ENCODE measurements around the gene CROCC.
"Not testable (repeated sequence)": the region's sequence is repeated elsewhere in the genome, so short reads cannot be mapped to it uniquely, and the experiment has no call there.

CROCC gene

DNA sequence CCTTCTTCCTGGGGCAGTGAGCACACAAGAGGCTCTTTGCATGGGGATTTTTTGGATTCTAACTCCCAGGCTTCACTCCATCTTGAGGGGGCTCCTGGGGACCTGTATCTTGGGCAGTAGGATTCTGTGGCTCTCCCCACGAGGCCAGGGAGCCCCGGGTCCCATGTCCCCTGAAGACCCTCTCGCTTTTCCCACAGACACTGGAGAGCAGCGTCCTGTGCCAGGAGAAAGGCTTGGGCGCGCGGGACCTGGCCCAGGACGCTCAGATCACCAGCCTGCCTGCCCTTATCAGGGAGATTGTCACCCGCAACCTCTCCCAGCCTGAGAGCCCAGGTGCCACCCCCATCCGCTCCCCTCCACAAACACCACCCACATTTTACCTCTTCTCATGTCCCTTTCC lies 735 bp downstream of the CROCC start:
- peaks cover 5% of the 10 kb centered on the region for H3K4me1 ChIP-seq (ENCODE audit: control insufficient read depth, insufficient read depth, low read length)
- no peak overlapping the region for H3K4me3 ChIP-seq (ENCODE audit: low read length)
- H3K4me2 ChIP-seq (ENCODE audit: low read length) = no peak overlapping the region
- no peaks in the 10 kb centered on the region for H3K27me3 ChIP-seq (ENCODE audit: control insufficient read depth, insufficient read depth, low read length)
- H3K36me3 ChIP-seq (ENCODE audit: insufficient read depth, low read length) = no peaks in the 10 kb centered on the region
- H3K9me3 ChIP-seq (replicated peaks; ENCODE audit: low read length) = no peaks in the 10 kb centered on the region
- no peak overlapping the region for H3K9ac ChIP-seq (ENCODE audit: low read depth, low read length)

DNA sequence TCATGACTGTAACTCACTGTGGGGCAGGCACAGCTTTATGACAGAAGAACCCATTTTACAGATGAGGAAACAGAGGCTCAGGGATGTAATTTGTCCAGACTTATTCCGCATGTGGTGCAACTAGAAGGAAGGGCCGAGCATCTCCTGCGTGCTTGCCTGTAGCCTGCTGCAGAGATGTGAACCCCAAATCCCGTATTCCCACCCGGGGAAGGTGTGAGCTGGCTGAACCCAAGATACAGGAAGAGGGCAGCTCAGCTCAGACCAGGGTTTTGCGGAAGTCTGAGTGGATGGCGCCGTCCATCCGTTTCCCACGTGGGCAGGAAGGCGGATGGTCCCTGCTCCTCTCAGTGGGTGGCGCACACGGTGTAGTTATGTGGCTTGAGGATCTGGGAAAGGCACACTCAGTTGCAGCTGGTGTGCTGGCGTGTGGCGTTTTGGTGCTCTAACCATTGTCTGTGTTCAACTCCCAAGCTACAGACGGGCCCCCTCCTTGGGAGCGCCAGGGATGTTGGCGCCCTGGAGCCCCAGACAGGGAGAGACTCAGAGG lies 1.2 kb downstream of the CROCC start:
- H3K4me3 ChIP-seq (ENCODE audit: low read length) = no peak overlapping the region
- H3K36me3 ChIP-seq (ENCODE audit: insufficient read depth, low read length) = no peaks in the 10 kb centered on the region
- H3K4me2 ChIP-seq (ENCODE audit: low read length) = no peak overlapping the region
- H3K4me1 ChIP-seq (ENCODE audit: control insufficient read depth, insufficient read depth, low read length) = peaks cover 5% of the 10 kb centered on the region
- no peak overlapping the region for H3K9ac ChIP-seq (ENCODE audit: low read depth, low read length)
- H3K27me3 ChIP-seq (ENCODE audit: control insufficient read depth, insufficient read depth, low read length) = no peaks in the 10 kb centered on the region
- no peaks in the 10 kb centered on the region for H3K9me3 ChIP-seq (replicated peaks; ENCODE audit: low read length)

DNA sequence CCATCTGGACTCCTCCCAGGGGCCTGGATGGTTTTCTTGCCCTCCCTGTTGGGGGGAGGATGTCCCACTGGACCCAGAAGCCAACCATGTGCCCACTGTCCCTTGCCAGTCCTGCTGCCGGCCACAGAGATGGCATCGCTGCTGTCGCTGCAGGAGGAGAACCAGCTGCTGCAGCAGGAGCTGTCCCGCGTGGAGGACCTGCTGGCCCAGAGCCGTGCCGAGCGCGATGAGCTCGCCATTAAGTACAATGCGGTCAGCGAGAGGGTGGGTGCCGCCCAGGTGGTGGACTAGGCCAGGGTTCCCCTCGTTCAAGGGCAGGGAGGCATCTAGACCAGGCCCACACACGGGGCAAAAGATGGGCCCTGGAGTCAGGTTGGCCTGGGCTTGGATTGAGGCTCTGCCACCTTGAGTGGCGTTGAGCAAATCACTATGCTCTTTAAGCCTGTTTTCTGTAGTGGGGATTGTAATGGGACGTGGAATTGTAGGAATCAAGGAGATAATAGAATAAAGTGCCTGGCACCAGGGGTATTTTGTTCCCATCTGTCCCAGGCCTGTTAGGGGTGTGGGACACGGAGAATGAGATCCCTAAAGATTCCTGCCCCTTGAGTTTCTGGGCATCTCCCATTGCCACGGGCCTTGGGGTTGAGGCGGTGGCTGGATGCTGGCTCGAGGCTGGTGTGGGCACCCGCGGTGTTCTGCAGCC lies 2.6 kb downstream of the CROCC start:
- no peak overlapping the region for H3K9ac ChIP-seq (ENCODE audit: low read depth, low read length)
- peaks cover 5% of the 10 kb centered on the region for H3K4me1 ChIP-seq (ENCODE audit: control insufficient read depth, insufficient read depth, low read length)
- H3K4me3 ChIP-seq (ENCODE audit: low read length) = no peak overlapping the region

DNA sequence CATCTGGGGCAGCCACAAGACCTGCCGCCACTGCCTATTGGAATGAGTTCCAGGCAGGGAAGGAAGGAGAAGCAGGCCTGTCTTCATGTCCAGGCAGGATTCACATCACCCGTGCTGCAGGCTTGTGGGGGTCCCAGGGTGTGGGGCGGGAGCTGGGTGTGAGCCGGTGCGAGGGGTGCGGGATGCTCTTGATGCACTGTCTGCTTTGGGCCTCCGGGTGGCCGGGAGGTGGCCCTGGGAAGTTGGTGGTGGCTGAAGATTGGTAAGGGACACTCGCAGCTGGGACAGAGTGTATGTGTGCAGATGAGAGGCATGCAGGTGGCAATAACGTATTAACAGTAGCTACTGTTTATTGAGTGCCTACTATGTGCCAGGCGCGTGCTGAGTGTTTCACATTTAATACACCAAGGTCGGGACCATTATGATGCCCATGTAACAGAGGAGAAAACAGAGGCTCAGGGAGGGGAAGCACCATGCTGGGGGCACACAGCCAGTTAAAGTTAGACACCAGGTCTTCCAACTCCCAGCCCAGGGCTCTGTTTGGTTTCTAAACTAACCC lies 3.3 kb downstream of the CROCC start:
- no peak overlapping the region for H3K4me2 ChIP-seq (ENCODE audit: low read length)
- no peaks in the 10 kb centered on the region for H3K36me3 ChIP-seq (ENCODE audit: insufficient read depth, low read length)
- H3K4me1 ChIP-seq (ENCODE audit: control insufficient read depth, insufficient read depth, low read length) = peaks cover 5% of the 10 kb centered on the region
- no peak overlapping the region for H3K4me3 ChIP-seq (ENCODE audit: low read length)
- H3K9ac ChIP-seq (ENCODE audit: low read depth, low read length) = no peak overlapping the region
- H3K9me3 ChIP-seq (replicated peaks; ENCODE audit: low read length) = no peaks in the 10 kb centered on the region
- no peaks in the 10 kb centered on the region for H3K27me3 ChIP-seq (ENCODE audit: control insufficient read depth, insufficient read depth, low read length)

More for the DNA sequence above, 2.6 kb downstream of the CROCC start:
- Histone ChIP-seq H3K36me3 (ENCODE audit: insufficient read depth, low read length) (no peaks in the 10 kb centered on the region), H3K4me2 (ENCODE audit: low read length) (no peak overlapping the region), H3K27me3 (ENCODE audit: control insufficient read depth, insufficient read depth, low read length) (no peaks in the 10 kb centered on the region), H3K9me3 (replicated peaks; ENCODE audit: low read length) (no peaks in the 10 kb centered on the region)

DNA sequence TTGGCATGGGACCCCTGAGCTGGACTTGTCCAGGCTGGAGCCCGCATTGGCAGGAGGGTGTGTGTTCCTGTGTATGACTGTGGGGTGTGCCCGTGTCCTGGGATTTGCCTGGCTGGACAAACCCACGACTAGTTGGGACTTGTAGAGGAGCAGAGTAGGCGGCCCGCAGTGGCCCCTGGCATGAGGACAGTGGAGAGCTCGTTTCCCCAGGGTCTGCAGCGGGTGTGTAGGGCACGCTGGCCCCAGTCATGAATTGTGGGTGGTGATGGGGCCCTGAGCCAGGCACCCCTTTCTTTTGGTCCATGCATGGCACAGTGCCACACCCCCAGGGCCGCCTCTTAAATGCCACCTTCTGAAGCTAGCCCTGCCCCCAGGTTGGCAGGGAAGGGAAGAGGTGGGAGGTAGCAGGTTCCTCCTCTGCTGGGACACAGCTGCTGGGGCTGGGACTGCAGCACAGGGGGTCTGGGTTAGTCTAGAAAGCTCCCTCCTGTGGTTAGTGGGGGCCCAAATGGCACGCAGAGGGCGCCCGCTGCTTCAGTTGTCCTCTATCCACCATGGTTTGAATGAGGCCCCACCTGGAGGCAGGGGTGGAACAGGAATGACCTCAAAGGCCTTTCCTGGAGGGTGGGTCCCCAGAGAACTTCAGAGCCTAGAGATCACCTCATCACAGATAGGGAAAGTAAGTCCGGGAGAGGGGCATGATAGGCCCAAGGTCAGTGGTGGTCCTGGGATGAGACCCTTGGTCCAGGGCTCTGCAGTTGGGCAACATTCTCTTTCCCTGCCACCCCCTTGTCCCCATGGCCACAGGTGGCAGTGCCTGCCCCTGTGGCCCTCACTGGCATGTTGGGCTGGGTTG lies 4.1 kb downstream of the CROCC start:
- Histone ChIP-seq H3K9ac (ENCODE audit: low read depth, low read length) (no peak overlapping the region), H3K9me3 (replicated peaks; ENCODE audit: low read length) (no peaks in the 10 kb centered on the region), H3K36me3 (ENCODE audit: insufficient read depth, low read length) (no peaks in the 10 kb centered on the region), H3K4me1 (ENCODE audit: control insufficient read depth, insufficient read depth, low read length) (peaks cover 5% of the 10 kb centered on the region), H3K4me3 (ENCODE audit: low read length) (no peak overlapping the region), H3K27me3 (ENCODE audit: control insufficient read depth, insufficient read depth, low read length) (no peaks in the 10 kb centered on the region), H3K4me2 (ENCODE audit: low read length) (no peak overlapping the region)

DNA sequence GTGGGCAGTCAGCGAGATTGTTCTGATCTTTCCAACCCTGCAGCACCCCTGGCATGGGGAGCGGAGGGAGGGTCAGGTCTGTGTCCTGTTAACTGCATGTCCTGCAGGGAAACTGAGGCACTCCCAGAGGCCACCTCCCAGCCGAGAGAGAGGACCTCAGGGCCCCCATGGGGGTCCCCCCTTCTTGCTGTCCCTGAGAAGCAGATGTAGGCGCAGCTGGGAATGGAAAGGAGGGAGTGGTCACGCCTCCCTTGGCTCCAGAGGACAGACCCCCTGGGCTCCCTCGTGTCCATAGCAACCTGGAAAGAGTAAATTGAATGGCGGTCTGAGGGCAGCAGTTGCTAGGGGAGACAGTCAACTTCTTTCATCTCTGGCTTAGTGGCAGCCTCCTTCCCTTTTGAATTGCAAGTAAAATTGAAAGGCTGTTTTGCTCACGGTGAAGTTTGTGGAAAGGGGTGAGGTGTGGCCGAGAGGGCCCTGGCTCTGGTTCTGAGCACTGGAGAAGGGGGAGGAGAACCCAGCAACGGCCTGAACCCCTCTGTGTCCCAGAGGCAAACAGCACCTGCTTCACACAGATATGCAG lies 4.9 kb downstream of the CROCC start:
- no peak overlapping the region for H3K9ac ChIP-seq (ENCODE audit: low read depth, low read length)
- peaks cover 3% of the 10 kb centered on the region for H3K4me1 ChIP-seq (ENCODE audit: control insufficient read depth, insufficient read depth, low read length)
- no peak overlapping the region for H3K4me2 ChIP-seq (ENCODE audit: low read length)
- no peaks in the 10 kb centered on the region for H3K27me3 ChIP-seq (ENCODE audit: control insufficient read depth, insufficient read depth, low read length)
- H3K9me3 ChIP-seq (replicated peaks; ENCODE audit: low read length) = no peaks in the 10 kb centered on the region
- no peak overlapping the region for H3K4me3 ChIP-seq (ENCODE audit: low read length)
- no peaks in the 10 kb centered on the region for H3K36me3 ChIP-seq (ENCODE audit: insufficient read depth, low read length)

DNA sequence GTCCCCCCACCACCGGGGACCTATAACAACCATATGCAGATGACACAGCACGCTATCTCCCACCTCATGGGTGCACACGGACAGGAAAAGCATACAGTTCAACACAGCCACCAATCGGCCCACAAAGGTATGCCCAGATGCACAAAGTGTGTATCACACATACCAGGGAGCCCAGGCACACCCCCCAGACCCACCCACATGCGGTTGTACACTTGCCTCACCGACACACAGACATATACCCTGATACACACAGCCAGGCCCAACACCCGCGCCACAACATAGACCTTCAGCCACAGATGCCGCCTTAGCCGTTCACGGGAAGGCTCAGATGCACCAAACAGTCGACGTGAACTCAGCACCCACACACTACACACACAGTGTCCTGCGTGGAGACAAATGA lies 5.5 kb downstream of the CROCC start:
- no peak overlapping the region for H3K4me2 ChIP-seq (ENCODE audit: low read length)
- H3K27me3 ChIP-seq (ENCODE audit: control insufficient read depth, insufficient read depth, low read length) = no peaks in the 10 kb centered on the region
- no peaks in the 10 kb centered on the region for H3K9me3 ChIP-seq (replicated peaks; ENCODE audit: low read length)
- H3K36me3 ChIP-seq (ENCODE audit: insufficient read depth, low read length) = no peaks in the 10 kb centered on the region
- no peak overlapping the region for H3K4me3 ChIP-seq (ENCODE audit: low read length)
- H3K9ac ChIP-seq (ENCODE audit: low read depth, low read length) = no peak overlapping the region
- H3K4me1 ChIP-seq (ENCODE audit: control insufficient read depth, insufficient read depth, low read length) = no peaks in the 10 kb centered on the region

DNA sequence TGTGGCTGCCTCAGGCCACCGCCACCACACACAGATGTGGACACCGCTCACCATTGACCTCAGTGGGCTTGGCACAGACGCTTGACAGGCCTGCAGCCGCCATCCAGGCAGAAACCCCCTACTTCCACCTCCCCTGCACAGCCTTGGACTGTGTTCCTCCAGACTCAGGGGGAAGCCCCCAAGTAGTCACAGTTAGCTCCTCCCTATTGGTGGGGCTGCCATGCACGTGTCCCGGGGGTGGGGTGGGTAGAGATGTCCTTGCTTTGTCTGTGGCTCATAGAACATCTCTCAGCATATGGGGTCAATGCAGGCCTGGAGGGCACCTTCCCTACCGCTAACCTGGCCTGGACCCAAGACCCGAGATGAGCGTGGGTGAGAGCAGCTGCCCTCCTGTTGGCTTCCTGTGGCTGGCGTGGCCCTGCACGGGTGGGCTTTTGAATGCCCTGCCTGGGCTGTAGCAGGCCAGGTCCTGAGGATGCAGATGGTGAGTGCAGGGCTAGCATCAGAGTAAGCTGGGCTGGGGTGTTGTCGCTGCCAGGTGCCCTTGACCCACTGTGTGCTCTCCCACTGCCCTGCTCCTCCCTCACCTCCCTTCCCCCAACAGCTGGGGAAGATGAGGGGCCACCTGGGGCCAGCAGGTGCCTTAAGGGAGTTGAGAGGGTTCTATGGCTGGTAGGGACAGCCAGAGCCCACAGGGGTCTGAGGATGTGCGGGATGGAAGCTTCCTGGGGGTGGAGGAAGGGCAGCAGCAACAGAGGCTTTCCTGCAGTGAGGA lies 6.2 kb downstream of the CROCC start:
- Histone ChIP-seq H3K4me2 (ENCODE audit: low read length) (no peak overlapping the region), H3K36me3 (ENCODE audit: insufficient read depth, low read length) (no peaks in the 10 kb centered on the region), H3K4me3 (ENCODE audit: low read length) (no peak overlapping the region), H3K4me1 (ENCODE audit: control insufficient read depth, insufficient read depth, low read length) (no peaks in the 10 kb centered on the region), H3K9me3 (replicated peaks; ENCODE audit: low read length) (no peaks in the 10 kb centered on the region), H3K27me3 (ENCODE audit: control insufficient read depth, insufficient read depth, low read length) (no peaks in the 10 kb centered on the region), H3K9ac (ENCODE audit: low read depth, low read length) (no peak overlapping the region)

DNA sequence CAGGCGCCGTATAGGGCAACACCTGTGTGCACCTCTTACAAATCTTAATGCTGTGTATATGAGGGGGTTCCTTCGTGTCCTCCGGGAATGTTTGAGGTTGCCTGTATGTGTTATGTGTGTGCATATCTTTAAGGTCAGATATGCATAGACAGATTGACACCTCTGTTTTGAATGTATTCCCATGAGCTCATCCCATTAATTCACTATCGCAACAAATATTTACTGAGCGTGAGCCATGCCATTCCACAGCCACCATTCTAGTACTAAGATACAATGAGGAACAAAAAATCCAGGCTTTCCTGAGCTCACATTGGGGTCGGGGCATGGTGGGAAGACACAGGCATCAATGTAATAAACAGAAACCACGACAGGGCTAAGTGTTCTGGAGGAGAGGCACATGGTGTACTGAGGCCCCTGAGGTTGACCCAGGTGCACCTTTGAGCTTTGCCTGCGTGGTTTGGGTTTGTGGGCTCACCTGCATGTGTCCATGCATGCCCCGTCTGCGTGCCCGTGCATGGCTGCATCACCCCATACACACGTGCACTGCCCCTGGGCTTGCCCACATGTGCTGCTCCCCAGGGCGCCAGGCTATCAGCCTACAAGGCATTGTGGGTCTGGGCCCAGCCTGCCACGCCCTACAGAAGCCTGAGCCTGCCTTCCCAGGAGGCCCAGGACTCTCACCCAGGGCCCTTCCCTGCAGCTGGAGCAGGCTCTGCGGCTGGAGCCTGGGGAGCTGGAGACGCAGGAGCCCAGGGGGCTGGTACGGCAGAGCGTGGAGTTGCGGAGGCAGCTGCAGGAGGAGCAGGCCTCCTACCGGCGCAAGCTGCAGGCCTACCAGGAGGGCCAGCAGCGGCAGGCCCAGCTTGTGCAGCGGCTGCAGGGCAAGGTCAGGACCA lies 7.7 kb downstream of the CROCC start:
- H3K36me3 ChIP-seq (ENCODE audit: insufficient read depth, low read length); H3K9ac ChIP-seq (ENCODE audit: low read depth, low read length); H3K9me3 ChIP-seq (replicated peaks; ENCODE audit: low read length); H3K4me1 ChIP-seq (ENCODE audit: control insufficient read depth, insufficient read depth, low read length); H3K4me2 ChIP-seq (ENCODE audit: low read length); H3K27me3 ChIP-seq (ENCODE audit: control insufficient read depth, insufficient read depth, low read length); H3K4me3 ChIP-seq (ENCODE audit: low read length): not testable (repeated sequence)

DNA sequence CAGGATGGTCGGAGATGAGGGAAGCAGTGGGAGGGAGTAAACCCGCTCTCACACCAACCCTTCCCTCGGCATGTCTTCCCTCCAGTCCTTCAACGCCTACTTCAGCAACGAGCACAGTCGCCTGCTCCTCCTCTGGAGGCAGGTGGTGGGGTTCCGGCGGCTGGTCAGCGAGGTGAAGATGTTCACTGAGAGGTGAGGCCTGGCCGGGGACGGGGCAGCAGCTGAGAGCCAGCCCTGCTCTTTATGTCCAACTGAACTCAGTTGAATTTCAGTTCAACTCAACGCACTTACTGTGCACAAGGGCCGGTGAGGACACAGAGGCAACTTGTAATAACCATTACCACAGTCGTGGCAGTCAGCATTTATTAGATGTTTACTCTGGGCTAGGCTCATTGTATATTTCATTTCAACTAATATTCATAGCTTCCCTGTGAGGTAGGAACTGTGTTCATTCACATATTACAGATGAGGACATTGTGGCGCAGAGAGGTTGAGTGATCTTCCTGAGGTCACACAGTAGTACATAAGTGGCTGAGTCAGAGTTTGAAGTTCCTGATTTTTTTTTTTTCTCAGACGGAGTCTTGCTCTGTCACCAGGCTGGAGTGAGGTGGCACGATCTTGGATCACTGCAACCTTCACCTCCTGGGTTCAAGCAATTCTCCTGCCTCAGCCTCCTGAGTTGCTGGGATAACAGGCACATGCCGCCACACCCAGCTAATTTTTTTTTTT lies 9.6 kb downstream of the CROCC start:
- not testable (repeated sequence) for H3K4me2 ChIP-seq (ENCODE audit: low read length); H3K4me3 ChIP-seq (ENCODE audit: low read length); H3K9me3 ChIP-seq (replicated peaks; ENCODE audit: low read length)

More for the DNA sequence above, 9.6 kb downstream of the CROCC start:
- H3K27me3 ChIP-seq (ENCODE audit: control insufficient read depth, insufficient read depth, low read length); H3K36me3 ChIP-seq (ENCODE audit: insufficient read depth, low read length); H3K4me1 ChIP-seq (ENCODE audit: control insufficient read depth, insufficient read depth, low read length); H3K9ac ChIP-seq (ENCODE audit: low read depth, low read length): not testable (repeated sequence)
